H9 (cell line): ENCODE measurements around the gene HTRA3. TPM values are rescaled to one million over a fixed set of nuclear protein-coding genes. Genes with fewer than 3 reads are reported as not detected.

Experiments used
- DNase-seq: peaks from one replicate; pipeline ENCODE4 v3.0.0-alpha.2; 2017
- H2AFZ ChIP-seq: one replicate; pipeline ENCODE4 v1.6.1; 2013; ENCODE audit warnings: mild to moderate bottlenecking, low read length, control low read depth, moderate library complexity
- H2AK5ac ChIP-seq: 2 replicates; pipeline ENCODE4 v1.6.1; 2013; ENCODE audit warnings: low read length, control low read depth, mixed read lengths; ENCODE audit not compliant: insufficient read length
- H2BK120ac ChIP-seq: one replicate; pipeline ENCODE4 v1.6.1; 2013; ENCODE audit warnings: low read depth, mild to moderate bottlenecking, low read length, control low read depth, inconsistent platforms; ENCODE audit not compliant: poor library complexity, severe bottlenecking
- H2BK12ac ChIP-seq: 2 replicates; pipeline ENCODE4 v1.6.1; 2013; ENCODE audit warnings: low read length, control low read depth, mixed read lengths, low read depth; ENCODE audit not compliant: insufficient read length
- H2BK15ac ChIP-seq: 2 replicates; pipeline ENCODE4 v1.6.1; 2013; ENCODE audit warnings: low read depth, low read length, control low read depth
- H2BK20ac ChIP-seq: one replicate; pipeline ENCODE4 v1.6.1; 2013; ENCODE audit warnings: low read depth, mild to moderate bottlenecking, low read length, control low read depth, inconsistent platforms; ENCODE audit not compliant: poor library complexity, severe bottlenecking
- H2BK5ac ChIP-seq: 2 replicates; pipeline ENCODE4 v1.6.1; 2013; ENCODE audit warnings: low read length, control low read depth, mixed read lengths; ENCODE audit not compliant: insufficient read length
- H3K14ac ChIP-seq: 2 replicates; pipeline ENCODE4 v1.6.1; 2013; ENCODE audit warnings: low read length, control low read depth; ENCODE audit not compliant: insufficient read depth
- H3K18ac ChIP-seq: 2 replicates; pipeline ENCODE4 v1.6.1; 2013; ENCODE audit warnings: low read depth, mild to moderate bottlenecking, mixed read lengths, low read length, control low read depth; ENCODE audit not compliant: insufficient read length
- H3K23ac ChIP-seq: 2 replicates; pipeline ENCODE4 v1.6.1; 2013; ENCODE audit warnings: low read length, control low read depth, mixed read lengths, low read depth; ENCODE audit not compliant: insufficient read length
- H3K23me2 ChIP-seq: 2 replicates; pipeline ENCODE4 v1.6.1; 2013; ENCODE audit warnings: low read depth, mild to moderate bottlenecking, mixed read lengths, low read length, control low read depth; ENCODE audit not compliant: insufficient read length, poor library complexity, severe bottlenecking
- H3K27ac ChIP-seq: 2 replicates; pipeline ENCODE4 v1.5.1; 2013; ENCODE audit warnings: low read length, control low read depth, mixed read lengths, low read depth; ENCODE audit not compliant: insufficient read length
- H3K27me3 ChIP-seq: 2 replicates; pipeline ENCODE4 v1.6.1; 2013; ENCODE audit warnings: low read length, control low read depth, inconsistent platforms; ENCODE audit not compliant: insufficient read depth
- H3K4ac ChIP-seq: 2 replicates; pipeline ENCODE4 v1.6.1; 2013; ENCODE audit warnings: low read depth, mild to moderate bottlenecking, control low read depth, inconsistent platforms, low read length, moderate library complexity
- H3K4me1 ChIP-seq: 2 replicates; pipeline ENCODE4 v1.6.1; 2013; ENCODE audit warnings: low read length, control low read depth, inconsistent platforms; ENCODE audit not compliant: insufficient read depth
- H3K4me2 ChIP-seq: 2 replicates; pipeline ENCODE4 v1.6.1; 2013; ENCODE audit warnings: low read length, control low read depth, mixed read lengths; ENCODE audit not compliant: insufficient read length, insufficient read depth
- H3K56ac ChIP-seq: 2 replicates; pipeline ENCODE4 v1.6.1; 2013; ENCODE audit warnings: low read depth, mild to moderate bottlenecking, mixed read lengths, low read length, control low read depth; ENCODE audit not compliant: insufficient read length
- H3K79me1 ChIP-seq: 2 replicates; pipeline ENCODE4 v1.6.1; 2013; ENCODE audit warnings: low read depth, mild to moderate bottlenecking, moderate library complexity, low read length, control low read depth, inconsistent platforms; ENCODE audit not compliant: insufficient read depth, poor library complexity, severe bottlenecking
- H3K79me2 ChIP-seq: 2 replicates; pipeline ENCODE4 v1.6.1; 2013; ENCODE audit warnings: low read length, control low read depth, inconsistent platforms; ENCODE audit not compliant: insufficient read depth
- H3K9ac ChIP-seq: 2 replicates; pipeline ENCODE4 v1.6.1; 2013; ENCODE audit warnings: low read length, control low read depth, mixed read lengths; ENCODE audit not compliant: insufficient read length; ENCODE audit errors: extremely low read depth
- H3K9me3 ChIP-seq: one replicate; pipeline ENCODE4 v1.6.1; 2013; ENCODE audit warnings: low read depth, low read length, inconsistent platforms; ENCODE audit not compliant: control insufficient read depth
- H3T11ph ChIP-seq: one replicate; pipeline ENCODE4 v1.6.1; 2013; ENCODE audit warnings: mild to moderate bottlenecking, low read length, control low read depth, inconsistent platforms
- H4K20me1 ChIP-seq: one replicate; pipeline ENCODE4 v1.6.1; 2013; ENCODE audit not compliant: control insufficient read depth, insufficient read length, insufficient read depth
- H4K5ac ChIP-seq: 2 replicates; pipeline ENCODE4 v1.6.1; 2013; ENCODE audit warnings: low read depth, mild to moderate bottlenecking, mixed read lengths, low read length, control low read depth; ENCODE audit not compliant: insufficient read length
- H4K8ac ChIP-seq: replicated peaks from 2 replicates; pipeline ENCODE4 v1.6.1; 2013; ENCODE audit warnings: low read length, control low read depth, mixed read lengths, low read depth; ENCODE audit not compliant: insufficient read length
- H4K91ac ChIP-seq: 2 replicates; pipeline ENCODE4 v1.6.1; 2013; ENCODE audit warnings: low read depth, mild to moderate bottlenecking, moderate library complexity, mixed read lengths, low read length, control low read depth; ENCODE audit not compliant: insufficient read length
- H3K27ac Mint-ChIP-seq, 3 experiments: 2 replicates in 2 of 3; 3 replicates in 1 of 3; pipeline ENCODE4 v1.8.0; 2020 to 2021; ENCODE audit warnings: mixed read lengths in 3 of 3, mild to moderate bottlenecking in 1 of 3, moderate library complexity in 1 of 3
- H3K27me3 Mint-ChIP-seq: 2 replicates; pipeline ENCODE4 v1.8.0; 2021; ENCODE audit warnings: low read depth, mild to moderate bottlenecking, moderate library complexity, mixed read lengths
- H3K36me3 Mint-ChIP-seq, 3 experiments: 2 replicates in 2 of 3; 3 replicates in 1 of 3; pipeline ENCODE4 v1.8.0; 2020 to 2021; ENCODE audit warnings: low read depth in 3 of 3, mixed read lengths in 3 of 3; ENCODE audit not compliant: insufficient read depth in 1 of 3
- H3K4me1 Mint-ChIP-seq, 2 experiments: 2 replicates each; pipeline ENCODE4 v1.8.0; 2020; ENCODE audit warnings: mixed read lengths in 2 of 2
- H3K4me3 Mint-ChIP-seq, 2 experiments: 2 replicates in 1 of 2; 3 replicates in 1 of 2; pipeline ENCODE4 v1.8.0; 2020 to 2021; ENCODE audit warnings: mild to moderate bottlenecking in 2 of 2, mixed read lengths in 2 of 2, moderate library complexity in 1 of 2
- H3K9me3 Mint-ChIP-seq, 2 experiments: 2 replicates in 1 of 2; 3 replicates in 1 of 2; pipeline ENCODE4 v1.8.0; 2020; ENCODE audit warnings: mild to moderate bottlenecking in 2 of 2, mixed read lengths in 2 of 2, moderate library complexity in 1 of 2
- CTCF ChIP-seq: fragments of 200-600 bp; sonication (generic); conservative IDR thresholded peaks from 3 replicates; pipeline ENCODE4 v1.8.0; 2021; ENCODE audit warnings: antibody characterized with exemption, mild to moderate bottlenecking
- WGBS: extraction: QIAGEN DNeasy Blood & Tissue Kit; methylation state at CpG from one replicate; pipeline ENCODE4 v1.1.7; 2013; ENCODE audit warnings: missing lambda C conversion rate, low lambda C conversion rate, mixed read lengths; ENCODE audit not compliant: insufficient read length; ENCODE audit errors: extremely low coverage; 5-methylcytosine and 5-hydroxymethylcytosine counted together
- total RNA-seq: library from RNA; stranded (reverse); gene quantifications from 2 replicates; pipeline ENCODE4 v1.2.1, GENCODE V29; 2021

The HTRA3 gene
- total RNA-seq, 1 experiment from 2014 or later = 3.0 TPM

- H4K91ac ChIP-seq = no peak overlapping the region
- no peaks in the 10 kb centered on the region for H4K20me1 ChIP-seq
- H4K8ac ChIP-seq = no peak overlapping the region
- no peak overlapping the region for H3K27ac Mint-ChIP-seq
- no peaks in the 10 kb centered on the region for H3K9me3 ChIP-seq
- H2AK5ac ChIP-seq = no peak overlapping the region
- no peak overlapping the region for H3K4me2 ChIP-seq
- peak overlapping the region; percentile 41; the same call in 1 of the 2 replicates for H3K14ac ChIP-seq
- no peak for DNase-seq
- no peaks in the 10 kb centered on the region for H3K27me3 ChIP-seq
- H3K79me2 ChIP-seq = no peaks in the 10 kb centered on the region
- no peak overlapping the region for H2BK5ac ChIP-seq
- no CpG with 5 or more reads among the region's 22 CpGs for WGBS
- no peak overlapping the region for H2BK12ac ChIP-seq
- no peaks in the 10 kb centered on the region for H3K79me1 ChIP-seq
- H2BK15ac ChIP-seq = no peak overlapping the region
- H4K5ac ChIP-seq = no peak overlapping the region
- no peak overlapping the region for H3K9ac ChIP-seq
- H3T11ph ChIP-seq = no peak overlapping the region
- no peak overlapping the region for H2AFZ ChIP-seq
- no peak overlapping the region; the same call in 1 of the 2 replicates for H3K4ac ChIP-seq
- peaks cover 0 to 2% of the 10 kb centered on the region in 2 experiments; a peak in 1 of 4 replicates for H3K4me1 Mint-ChIP-seq
- no peak overlapping the region for H2BK120ac ChIP-seq
- H3K27ac ChIP-seq = no peak overlapping the region
- H3K27me3 Mint-ChIP-seq = peaks cover 1% of the 10 kb centered on the region; the same call in 1 of the 2 replicates
- H2BK20ac ChIP-seq = no peak overlapping the region
- no peak overlapping the region for H3K4me3 Mint-ChIP-seq
- H3K23me2 ChIP-seq = no peaks in the 10 kb centered on the region
- H3K18ac ChIP-seq = no peak overlapping the region
- H3K36me3 Mint-ChIP-seq = no peaks in the 10 kb centered on the region
- no peak overlapping the region for H3K56ac ChIP-seq
- no peak overlapping the region for H3K23ac ChIP-seq
- H3K9me3 Mint-ChIP-seq = no peaks in the 10 kb centered on the region
- no peak for TF ChIP-seq CTCF
- no peaks in the 10 kb centered on the region for H3K4me1 ChIP-seq
These were observed 10.0 kb downstream of the HTRA3 start for GRCh38 chr4:8279321-8280157.
